HG03066 (cell line): ENCODE measurements around the gene ANKMY1.

Experiments used
- ATAC-seq: cut with Tn5 transposase; IDR thresholded peaks from one replicate; pipeline ENCODE4 v1.9.1; 2021; ENCODE audit warnings: low read depth; ENCODE audit not compliant: unreplicated experiment

The ANKMY1 gene, protein sequence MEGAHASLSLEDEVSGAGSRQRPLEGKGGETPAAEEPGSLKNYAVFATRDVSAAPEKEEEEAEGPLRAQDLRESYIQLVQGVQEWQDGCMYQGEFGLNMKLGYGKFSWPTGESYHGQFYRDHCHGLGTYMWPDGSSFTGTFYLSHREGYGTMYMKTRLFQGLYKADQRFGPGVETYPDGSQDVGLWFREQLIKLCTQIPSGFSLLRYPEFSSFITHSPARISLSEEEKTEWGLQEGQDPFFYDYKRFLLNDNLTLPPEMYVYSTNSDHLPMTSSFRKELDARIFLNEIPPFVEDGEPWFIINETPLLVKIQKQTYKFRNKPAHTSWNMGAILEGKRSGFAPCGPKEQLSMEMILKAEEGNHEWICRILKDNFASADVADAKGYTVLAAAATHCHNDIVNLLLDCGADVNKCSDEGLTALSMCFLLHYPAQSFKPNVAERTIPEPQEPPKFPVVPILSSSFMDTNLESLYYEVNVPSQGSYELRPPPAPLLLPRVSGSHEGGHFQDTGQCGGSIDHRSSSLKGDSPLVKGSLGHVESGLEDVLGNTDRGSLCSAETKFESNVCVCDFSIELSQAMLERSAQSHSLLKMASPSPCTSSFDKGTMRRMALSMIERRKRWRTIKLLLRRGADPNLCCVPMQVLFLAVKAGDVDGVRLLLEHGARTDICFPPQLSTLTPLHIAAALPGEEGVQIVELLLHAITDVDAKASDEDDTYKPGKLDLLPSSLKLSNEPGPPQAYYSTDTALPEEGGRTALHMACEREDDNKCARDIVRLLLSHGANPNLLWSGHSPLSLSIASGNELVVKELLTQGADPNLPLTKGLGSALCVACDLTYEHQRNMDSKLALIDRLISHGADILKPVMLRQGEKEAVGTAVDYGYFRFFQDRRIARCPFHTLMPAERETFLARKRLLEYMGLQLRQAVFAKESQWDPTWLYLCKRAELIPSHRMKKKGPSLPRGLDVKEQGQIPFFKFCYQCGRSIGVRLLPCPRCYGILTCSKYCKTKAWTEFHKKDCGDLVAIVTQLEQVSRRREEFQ

DNA sequence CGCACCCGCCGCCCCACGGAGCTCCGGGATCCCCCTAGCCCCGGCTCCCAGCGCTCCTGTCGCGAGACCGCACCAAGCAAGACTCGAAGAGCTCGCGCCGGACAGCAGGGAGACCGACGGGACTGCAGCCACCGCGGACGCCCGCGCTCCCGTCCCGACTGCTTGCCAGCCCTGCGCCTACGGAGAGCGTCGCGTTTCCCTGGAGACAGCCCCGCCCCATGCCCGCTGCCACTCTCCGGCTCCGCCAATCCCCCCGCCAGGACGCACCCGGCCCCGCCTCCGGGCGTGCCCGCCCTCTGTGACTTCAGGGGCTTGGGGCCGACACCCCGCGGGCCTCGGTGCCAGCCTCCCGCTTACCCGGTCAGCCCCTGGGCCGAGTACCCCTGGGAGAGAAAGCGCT is at the start of gene ANKMY1:
Gene ANKMY1 (minus strand): TSS at position 181 of the 400 bp plus-strand sequence. CDS start 653 bp downstream, outside the sequence.
- no peak for ATAC-seq

DNA sequence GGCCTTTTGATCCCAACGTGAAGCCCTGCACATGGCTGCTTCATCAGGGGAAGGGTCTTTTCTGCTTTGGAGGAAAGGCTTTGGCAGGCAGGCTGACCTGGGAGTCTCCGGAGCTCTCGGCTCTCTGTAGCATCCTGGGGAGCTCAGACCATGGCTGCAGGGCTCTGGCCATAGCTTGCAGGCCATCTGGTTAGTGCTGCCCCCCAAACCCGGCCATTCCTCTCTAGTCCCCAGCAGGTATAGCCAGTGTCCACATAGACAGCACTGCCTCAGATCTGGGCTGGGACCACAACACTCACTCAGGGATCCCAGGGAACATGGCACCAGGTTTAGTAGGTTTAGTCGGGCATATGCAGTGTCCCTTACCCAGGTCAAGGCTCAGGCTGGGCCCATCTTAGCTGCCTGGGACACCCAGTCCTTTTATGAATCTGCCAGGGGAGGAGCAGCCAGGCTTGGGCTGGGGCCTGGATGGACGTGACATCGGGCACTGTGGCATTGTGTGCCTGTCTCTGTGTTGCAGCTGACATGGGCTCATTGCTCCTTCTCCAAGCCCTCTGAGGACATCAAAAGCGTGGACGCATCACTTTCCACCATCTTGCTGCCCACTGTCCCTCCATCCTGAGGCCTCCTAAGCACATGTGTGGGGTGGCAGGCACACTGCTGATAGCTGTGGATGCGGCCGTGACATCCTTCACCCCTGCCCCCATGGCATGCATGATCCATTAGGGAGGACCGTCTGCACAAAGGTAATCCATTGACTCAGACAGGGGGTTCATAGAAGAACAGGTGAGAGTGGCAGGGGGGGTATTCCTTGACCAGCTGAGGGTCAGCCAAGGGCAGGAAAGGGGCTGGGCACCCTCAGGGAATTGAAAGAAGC is 48.3 kb upstream of the ANKMY1 start:
- ATAC-seq, result no peak

DNA sequence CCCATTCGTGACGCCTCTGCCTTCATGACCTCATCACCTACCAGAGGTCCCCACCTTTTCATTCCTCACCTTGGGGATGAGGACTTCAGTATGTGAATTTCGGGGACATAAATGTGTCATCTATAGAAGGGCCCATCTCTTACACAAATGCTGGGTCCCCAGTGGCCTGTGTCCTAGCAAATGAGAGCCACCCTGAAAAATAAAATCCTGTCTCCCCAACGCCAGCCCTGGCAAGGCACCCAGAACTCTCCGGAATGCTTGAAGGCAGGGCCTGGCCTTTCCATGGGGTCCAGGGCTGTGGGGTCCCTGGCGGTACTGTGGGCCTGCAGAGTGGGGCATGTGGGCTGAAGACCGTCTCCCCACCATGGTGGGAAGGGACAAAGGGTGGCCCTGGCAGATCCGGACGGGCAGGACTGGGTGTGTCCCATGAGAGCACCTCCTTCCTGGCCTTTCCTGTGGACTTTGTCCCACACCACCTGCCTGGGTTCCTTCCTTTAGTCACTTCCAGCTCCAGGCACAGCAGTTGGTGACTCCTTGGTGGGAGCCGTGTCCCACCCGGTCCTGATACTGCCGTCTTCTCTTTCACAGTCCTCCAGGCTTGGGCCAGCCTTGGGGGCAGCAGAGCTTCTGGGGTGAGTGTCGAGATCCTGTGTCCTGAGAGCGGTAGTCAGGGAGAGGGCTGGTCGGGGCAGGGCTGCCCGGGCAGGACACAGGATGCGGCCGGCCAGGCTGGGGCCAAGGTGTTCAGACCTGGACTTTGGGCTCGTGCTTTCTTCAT is 47.3 kb upstream of the ANKMY1 start:
- no peak for ATAC-seq

DNA sequence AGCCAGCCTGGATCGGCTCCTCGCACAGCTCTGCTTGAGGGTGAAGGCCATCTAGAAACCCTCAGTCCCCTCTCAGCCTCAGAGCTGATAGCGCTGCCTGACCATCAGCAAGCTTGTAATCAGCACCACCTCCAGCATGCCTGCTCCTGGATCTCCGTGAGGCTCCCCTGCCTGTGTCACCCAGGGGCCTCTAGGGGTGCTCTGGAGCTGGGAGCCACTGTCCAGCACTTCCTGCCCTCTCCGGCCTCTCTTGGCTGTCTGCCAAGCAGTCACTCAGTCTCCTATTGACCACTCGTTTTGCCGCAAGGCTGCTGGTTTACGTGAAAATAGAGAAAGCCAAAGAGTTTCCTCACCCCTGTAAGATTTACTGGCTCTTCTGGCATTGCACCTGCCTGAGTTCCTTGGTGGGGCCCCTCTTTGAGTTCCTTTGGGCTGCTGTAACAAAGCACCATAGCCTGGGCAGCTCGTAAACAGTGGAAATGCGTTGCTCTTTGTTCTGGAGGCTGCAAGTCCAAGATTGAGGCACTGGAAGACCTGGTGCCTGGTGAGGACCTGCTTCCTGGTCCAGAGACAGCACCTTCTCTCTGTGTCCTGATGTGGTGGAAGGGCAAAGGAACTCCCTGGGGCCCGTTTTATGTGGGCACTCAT is 46.6 kb upstream of the ANKMY1 start:
- ATAC-seq, result no peak

DNA sequence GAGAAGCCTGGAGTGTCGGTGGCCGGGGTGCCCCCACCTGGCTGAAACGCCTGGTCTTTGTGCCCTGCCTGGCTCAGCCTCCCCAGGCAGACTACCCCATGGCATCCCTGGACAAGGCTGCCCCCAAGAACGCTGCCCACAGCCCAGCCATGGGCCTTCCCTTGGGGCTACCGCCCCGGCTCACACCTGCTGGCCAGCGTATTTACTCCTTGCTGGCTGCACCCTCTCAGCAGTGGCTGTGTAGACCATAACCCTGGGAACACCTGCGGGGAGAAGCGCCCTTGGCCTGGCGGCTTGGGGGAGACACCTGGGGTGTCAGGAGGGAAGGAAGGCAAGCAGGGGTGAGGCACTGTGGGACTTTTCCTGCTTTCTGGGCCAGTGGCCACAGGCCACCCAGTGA is 46.1 kb upstream of the ANKMY1 start:
- no peak for ATAC-seq

DNA sequence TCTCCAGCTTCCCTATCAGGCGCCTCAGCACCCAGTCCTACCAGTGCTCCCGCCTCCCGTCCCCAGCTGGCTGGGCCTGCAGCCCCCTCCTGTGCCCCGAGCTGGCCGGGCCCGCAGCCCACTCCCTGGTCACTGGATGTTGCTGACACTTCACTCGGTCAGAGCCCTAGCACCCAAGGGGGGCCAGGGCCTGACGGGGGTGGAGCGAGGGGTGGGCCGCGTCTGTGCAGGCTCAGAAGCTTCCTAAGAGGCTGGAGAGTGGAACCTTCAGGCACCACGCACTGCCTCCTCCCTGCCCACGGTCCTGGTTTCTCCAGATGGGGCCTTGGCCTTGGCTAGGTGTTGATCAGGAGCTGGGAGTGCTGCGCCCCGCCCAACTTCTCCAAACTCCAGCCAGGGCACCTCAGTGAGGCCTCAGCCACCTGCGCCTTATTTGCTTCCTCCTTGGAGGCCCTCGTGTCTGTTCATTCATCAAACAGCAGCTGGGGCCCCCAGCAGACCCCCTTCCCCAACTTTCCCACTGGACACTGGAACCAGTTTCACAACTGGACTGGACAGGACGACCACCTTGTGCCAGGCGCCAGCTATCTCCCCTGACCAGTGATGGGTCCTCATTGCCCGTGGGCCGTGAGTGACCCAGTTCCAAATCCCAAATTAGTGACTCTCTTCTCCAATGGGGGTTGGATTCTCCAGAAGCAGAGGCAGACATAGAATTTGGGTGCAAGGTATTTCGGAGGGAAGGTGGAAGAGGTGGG is 45.5 kb upstream of the ANKMY1 start:
- no peak for ATAC-seq

DNA sequence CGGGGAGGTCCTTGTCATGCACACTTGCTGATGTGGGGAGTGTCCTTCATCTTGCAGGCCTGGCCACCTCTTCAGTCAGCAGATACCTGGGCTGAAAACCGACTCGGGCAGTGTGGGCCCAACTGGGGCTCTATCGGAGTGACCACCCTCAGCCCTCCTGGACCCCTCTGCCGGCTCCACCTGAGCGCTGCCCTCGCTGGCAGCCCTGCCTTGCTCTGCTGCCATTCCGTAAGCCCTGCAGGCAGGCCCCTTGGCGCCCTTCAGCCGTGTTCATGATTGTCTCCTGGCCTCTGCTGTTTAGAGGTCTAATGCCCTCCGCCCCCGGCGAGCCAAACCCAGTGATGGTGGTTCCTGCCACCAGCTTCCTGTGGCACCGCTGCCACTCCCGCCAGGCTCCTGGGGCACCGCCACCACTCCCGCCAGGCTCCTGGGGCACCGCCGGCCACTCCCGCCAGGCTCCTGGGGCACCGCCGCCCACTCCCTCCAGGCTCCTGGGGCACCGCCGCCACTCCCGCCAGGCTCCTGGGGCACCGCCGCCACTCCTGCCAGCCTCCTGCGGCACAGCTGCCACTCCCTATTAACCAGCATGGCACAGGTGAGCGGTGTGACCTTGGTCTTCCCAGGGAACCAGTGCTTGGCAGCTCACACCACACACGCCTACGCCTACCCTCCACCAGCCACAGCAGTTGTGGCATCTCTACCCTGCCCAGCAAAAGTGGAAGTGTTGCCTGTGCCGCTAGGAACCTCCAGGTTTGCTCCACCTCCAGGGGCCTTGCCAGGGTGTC is 44.7 kb upstream of the ANKMY1 start:
- ATAC-seq, result no peak

DNA sequence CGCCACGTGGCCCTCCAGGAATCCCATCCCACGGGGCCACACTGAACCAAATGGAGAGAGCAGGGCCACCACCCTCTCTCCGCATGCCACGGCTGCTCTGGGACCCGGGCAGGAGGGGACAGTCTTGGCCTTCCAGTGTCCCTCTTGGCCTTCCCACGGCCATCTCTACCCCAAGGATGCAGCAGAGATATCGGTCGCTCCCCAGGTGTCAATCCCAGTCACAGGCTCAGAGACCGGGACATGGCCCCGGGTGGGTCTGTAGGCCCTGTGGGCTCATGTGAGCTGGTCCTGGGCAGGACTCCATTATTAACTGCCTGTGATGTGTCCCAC is 44.0 kb upstream of the ANKMY1 start:
- ATAC-seq, result no peak

DNA sequence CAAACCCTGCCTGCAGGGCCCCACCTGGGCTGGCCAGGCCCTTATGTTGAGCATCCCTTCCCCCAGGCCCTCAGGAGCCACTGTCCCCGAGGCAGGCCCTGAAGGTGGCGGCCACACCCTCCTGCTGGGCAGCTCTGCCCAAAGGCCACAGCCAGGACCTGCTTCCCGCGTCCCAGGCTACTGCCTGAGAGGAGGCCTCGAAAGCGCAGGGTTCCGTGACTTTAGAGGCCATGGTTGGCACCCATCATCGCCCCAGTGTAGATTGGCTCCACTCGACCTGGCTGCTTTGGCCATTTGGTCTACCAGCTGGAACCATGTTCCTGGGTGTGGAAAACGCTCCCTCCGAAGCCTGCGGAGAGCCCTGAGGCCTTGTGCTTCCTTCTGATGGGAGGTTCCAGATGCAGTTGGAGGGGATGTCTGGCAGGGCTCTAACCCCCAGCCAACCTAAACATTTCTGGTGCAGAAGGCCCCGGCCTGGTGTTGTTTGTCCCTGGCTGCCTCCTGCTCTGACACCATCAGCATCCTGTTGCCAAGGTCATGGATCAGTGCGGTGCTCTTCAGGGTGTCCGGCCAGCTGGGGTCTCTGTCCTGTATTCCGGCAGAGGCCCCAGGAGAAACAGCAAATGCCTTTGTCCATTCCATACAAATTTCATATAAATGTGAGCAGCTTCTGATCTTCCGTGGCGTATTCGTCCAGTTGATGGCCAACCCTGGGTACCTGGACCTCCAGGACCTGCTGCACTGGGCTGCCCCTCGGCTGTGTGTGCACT is 43.5 kb upstream of the ANKMY1 start:
- ATAC-seq, result no peak

DNA sequence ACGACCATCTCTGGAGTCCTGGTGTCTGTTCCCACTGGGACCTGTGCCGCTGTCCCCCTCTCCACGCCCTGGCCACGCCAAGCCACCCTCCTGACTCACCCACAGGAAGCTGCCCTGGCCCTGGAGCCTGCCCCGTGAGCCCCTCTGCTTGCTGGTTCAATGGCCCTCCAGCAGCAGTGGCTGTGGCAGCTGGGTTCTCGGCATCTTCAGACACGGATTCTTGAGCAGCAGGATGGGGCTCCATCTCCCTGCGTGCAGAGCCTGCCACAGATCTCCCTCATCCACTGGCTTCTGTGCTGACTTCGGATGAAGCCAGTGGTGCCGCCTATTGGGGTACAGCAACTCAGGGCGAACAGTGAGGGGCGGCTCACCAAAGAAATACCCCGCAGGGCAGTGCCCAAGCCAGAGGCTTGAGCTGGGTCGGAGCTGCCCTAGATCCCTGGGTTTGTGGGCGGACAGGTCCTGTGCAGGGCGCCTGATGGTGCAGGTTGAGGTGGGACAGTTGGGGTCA is 42.7 kb upstream of the ANKMY1 start:
- ATAC-seq, result no peak

DNA sequence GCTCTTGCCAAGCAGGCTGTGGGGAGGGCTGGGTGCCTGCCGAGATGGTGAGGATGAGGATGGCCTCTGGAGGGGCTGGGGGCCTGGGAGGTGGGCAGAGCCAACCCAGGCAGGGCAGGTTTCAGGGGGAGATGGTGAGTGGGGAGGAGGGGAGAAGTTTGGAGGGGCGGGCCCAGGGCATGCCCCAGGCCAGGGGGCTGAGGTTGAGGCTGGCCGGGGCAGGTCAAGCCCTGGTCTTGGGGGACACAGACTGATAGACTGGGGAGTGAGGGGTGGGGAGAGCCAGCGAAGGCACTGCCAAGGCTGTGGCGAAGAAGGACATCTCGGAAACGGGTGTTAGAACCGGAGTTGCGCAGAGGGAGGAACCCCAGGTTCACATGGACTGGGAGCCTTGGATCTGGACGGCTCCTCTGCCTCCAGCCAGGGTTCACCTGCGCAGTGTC is 41.4 kb upstream of the ANKMY1 start:
- no peak for ATAC-seq

DNA sequence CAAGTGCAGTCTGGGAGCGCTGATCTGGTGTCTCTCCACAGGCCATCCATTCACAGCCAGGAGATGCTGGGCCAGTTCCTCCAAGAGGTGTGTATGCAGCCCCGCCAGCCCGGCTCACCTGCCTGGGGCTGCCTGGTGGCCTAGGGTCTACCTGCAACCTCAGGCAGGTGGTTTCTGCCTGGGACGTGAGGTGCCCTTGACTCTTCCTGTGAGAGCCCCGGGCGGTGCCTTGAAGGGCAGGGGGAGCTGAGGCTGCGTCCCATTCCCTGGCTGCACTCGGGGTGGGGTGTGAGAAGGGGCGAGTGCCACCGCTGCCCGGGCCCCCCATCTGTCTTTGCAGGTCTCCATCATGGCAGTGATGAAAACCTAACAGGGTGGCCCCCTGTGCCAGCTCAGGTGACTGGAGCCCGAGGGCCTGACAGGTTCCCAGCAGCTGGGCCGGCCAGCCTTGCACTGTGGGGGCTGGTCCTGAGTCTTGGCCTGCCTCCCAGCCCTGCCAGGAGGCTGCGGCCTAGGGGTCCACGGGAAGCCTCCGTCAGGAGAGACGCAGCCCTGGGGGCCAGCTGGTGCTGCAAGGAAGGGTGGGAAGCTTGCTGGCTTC is 40.6 kb upstream of the ANKMY1 start:
- ATAC-seq, result no peak

DNA sequence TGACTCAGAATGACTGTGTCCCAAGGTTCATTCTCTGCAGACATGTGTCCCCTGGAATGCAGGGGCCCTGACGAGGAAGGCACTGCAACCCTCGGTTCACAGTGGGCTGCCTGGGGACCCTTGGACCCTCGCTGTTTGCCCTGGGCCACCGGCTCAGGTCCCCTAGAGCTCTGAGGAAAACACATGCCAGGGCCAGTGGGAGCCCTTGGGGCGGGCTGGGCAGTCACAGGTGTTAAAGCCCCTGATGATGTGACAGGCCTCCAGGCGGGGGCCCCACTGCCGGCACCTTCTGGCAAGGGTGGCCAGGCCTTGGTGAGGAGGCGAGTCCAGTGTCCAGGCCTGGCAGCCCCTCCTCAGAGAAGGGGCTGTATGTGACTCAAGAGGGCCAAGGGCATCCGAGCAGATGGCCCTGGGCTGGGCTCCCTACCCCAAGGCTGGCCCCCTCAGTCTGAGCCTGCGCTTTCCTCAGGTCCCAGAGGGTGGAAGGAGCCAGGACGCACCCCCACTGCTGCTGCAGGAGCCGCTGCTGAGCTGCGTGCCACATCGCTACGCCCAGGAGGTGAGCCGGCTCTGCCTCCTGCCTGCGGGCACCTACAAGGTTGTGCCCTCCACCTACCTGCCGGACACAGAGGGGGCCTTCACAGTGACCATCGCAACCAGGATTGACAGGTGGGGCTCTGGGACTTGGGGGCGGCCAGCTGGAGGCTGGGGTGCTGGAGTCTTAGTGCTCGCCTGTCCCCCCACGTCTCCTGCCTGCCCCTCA is 39.8 kb upstream of the ANKMY1 start:
- ATAC-seq, result no peak

DNA sequence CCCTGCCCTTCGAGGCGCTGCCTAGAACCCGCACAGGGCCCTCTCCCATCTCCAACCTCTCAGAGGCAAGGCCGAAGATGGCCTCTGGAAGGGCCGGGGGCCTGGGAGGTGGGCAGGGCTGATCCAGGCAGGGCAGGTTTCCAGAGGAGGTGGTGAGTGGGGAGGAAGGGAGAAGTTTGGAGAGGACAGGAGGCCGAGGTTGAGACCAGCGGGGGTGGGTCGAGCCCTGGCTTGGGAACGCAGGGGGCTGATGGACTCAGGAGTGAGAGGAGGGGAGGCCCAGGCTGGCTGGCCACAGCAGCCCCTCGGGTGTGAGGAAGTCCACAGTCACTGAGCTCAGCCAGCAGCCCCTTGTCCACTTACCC is 39.2 kb upstream of the ANKMY1 start:
- no peak for ATAC-seq

DNA sequence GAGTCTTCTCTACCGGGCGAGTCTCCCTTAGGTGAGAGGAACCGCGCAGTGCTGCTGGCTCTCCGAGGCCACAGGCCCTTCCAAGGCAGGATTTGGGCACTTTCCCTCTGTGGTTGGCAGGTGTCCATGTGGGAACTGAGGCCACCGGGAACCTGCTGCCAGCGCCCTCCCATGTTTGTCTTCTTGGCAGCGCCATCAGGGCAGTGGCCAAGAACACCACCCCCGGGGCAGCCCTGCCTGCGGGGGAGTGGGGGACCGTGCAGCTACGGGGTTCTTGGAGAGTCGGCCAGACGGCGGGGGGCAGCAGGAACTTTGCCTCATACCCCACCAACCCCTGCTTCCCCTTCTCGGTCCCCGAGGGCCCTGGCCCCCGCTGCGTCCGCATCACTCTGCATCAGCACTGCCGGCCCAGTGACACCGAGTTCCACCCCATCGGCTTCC is 38.7 kb upstream of the ANKMY1 start:
- ATAC-seq, result no peak

DNA sequence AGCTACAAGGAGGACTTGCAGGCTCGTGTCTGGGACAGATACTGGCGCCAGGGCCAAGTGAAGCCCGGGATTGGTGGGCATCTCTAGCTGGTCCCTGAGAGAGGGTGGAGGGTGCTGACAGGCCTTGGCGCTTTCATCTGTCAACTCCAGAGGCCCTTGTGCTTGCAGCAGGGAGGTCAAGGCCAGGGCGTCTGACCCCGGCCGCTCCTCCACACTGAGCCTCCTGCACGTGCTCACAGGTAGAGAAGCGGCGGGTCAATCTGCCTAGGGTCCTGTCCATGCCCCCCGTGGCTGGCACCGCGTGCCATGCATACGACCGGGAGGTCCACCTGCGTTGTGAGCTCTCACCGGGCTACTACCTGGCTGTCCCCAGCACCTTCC is 38.3 kb upstream of the ANKMY1 start:
- no peak for ATAC-seq
